ENCODE results near the gene RRAGC. TPM values are rescaled to one million over a fixed set of nuclear protein-coding genes. Genes with fewer than 3 reads are reported as not detected.

Gene RRAGC
- total and polyA plus RNA-seq, 2 of the 13 experiments (the other 11 are each of a cell fraction or from before 2014, with no cell fraction given): 7.6 to 8.0 TPM

DNA sequence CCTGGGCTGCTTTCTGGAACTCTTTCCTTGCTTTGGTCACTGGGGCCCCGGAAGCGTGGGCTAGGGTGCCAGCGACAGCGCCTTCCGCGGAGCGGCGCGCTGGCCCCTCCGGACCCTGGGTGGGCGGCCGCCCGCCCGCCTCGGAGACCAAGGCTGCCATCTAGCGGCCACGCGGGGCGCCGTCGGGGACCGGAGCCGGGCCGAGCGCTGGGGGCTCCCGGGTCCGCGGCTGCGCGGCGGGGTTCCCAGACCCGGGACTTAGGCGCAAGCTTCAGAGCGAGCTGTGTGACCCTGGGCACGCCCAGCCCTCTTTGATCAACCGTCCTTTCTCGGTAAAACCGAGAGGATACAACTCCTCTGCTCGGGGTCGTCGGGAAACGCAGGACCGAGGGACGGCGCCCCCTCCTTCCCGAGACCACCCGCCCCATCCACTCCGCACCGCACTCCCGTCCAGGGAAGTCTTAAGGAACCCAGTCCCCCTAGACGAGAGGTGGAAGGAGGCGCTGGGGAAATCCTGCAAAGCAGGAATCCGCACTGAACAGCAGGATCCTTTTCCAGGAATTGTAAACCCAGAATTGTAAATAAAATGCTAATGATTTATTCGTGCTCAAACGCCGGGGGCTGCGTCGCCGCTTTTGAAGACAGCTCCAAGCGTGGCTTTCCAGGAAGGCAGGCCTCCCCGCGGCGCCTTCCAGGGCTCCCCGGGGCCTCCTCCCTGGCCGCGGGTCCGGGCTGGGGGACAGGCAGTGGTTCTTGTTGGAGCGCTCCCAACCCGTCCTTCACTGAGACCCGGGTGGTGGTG lies 41.2 kb downstream of the RRAGC start (continued):
- TF ChIP-seq ZNF768 (CRISPR knock-in tag; IDR thresholded peaks at IDR 0.05): no peak
- TF ChIP-seq SP140L (CRISPR knock-in tag; IDR thresholded peaks at IDR 0.05; ENCODE audit: borderline replicate concordance): no peak
- peak; percentile 33; the same call in 1 of the 2 replicates for TF ChIP-seq ZSCAN21 (CRISPR knock-in tag; IDR thresholded peaks at IDR 0.05; ENCODE audit: borderline replicate concordance)
- peak; percentile 98 for TF ChIP-seq BCL6 (CRISPR knock-in tag; IDR thresholded peaks at IDR 0.05)
- TF ChIP-seq MAZ (IDR thresholded peaks at IDR 0.05; ENCODE audit: borderline replicate concordance, low read depth, low read length): 0 out of 2 replicates have a peak, but pooled peaks have one; percentile 8
- TF ChIP-seq MAZ (CRISPR knock-in tag; IDR thresholded peaks at IDR 0.05; ENCODE audit: low read depth): no peak
- TF ChIP-seq ZNF383 (CRISPR knock-in tag; IDR thresholded peaks at IDR 0.05; ENCODE audit: borderline replicate concordance): no peak
- peak; percentile 26; the same call in 1 of the 2 replicates for TF ChIP-seq ZNF687 (CRISPR knock-in tag; IDR thresholded peaks at IDR 0.05)
- no peak for TF ChIP-seq ZNF569 (CRISPR knock-in tag; IDR thresholded peaks at IDR 0.05; ENCODE audit: borderline replicate concordance)
- TF ChIP-seq MEF2D (CRISPR knock-in tag; IDR thresholded peaks at IDR 0.05): no peak
- TF ChIP-seq, protein P1, sequence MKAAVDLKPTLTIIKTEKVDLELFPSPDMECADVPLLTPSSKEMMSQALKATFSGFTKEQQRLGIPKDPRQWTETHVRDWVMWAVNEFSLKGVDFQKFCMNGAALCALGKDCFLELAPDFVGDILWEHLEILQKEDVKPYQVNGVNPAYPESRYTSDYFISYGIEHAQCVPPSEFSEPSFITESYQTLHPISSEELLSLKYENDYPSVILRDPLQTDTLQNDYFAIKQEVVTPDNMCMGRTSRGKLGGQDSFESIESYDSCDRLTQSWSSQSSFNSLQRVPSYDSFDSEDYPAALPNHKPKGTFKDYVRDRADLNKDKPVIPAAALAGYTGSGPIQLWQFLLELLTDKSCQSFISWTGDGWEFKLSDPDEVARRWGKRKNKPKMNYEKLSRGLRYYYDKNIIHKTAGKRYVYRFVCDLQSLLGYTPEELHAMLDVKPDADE (CRISPR knock-in tag; IDR thresholded peaks at IDR 0.05): no peak
- no peak for TF ChIP-seq ZNF530 (CRISPR knock-in tag; IDR thresholded peaks at IDR 0.05; ENCODE audit: low read depth)
